Psoas muscle (tissue), 8 donors: ENCODE results near the gene KIDINS220. TPM values are rescaled to one million over a fixed set of nuclear protein-coding genes. Genes with fewer than 3 reads are reported as not detected.

ENCODE experiments used
- ATAC-seq, 4 donors: fragments of 200-7000 bp; cut with Tn5 transposase; one replicate each; pipeline ENCODE4 v1.9.1; 2020; ENCODE audit warnings: moderate library complexity in 3 of 4, mild to moderate bottlenecking in 2 of 4
- DNase-seq, 2 donors: peaks; one replicate each; pipeline ENCODE4 v3.0.0-alpha.2; 2020
- H3K27ac ChIP-seq: fragments of 200-600 bp; one replicate; pipeline ENCODE4 v1.8.0; 2022
- H3K27me3 ChIP-seq, 3 donors: fragments of 200-600 bp in 1 of 3; one replicate each; pipeline versions ENCODE4 v1.6.1 to v1.8.0; 2013 to 2022; ENCODE audit warnings: low read length in 2 of 3, mild to moderate bottlenecking in 2 of 3, moderate library complexity in 1 of 3; ENCODE audit not compliant: insufficient read depth in 3 of 3
- H3K36me3 ChIP-seq, 2 donors: fragments of 200-600 bp in 1 of 2; one replicate each; pipeline versions ENCODE4 v1.6.1 to v1.8.0; 2013 to 2022; ENCODE audit warnings: low read depth in 1 of 2, mild to moderate bottlenecking in 1 of 2, moderate library complexity in 1 of 2; ENCODE audit not compliant: insufficient read depth in 1 of 2
- H3K4me1 ChIP-seq: fragments of 200-600 bp; one replicate; pipeline ENCODE4 v1.8.0; 2022
- H3K4me3 ChIP-seq: fragments of 200-600 bp; one replicate; pipeline ENCODE4 v1.8.0; 2022; ENCODE audit warnings: mild to moderate bottlenecking
- H3K9me3 ChIP-seq: fragments of 200-600 bp; one replicate; pipeline ENCODE4 v1.8.0; 2022
- WGBS, 3 donors: extraction: QIAGEN DNeasy Blood & Tissue Kit; methylation state at CpG; one replicate each; pipeline versions ENCODE4 v1.1.6 to v1.1.7; 2013; 5-methylcytosine and 5-hydroxymethylcytosine counted together
- intact Hi-C, 2 donors: fragments of 100-400 bp; cut with DNase I; formaldehyde crosslinking; loops; one replicate each; pipeline versions ENCODE4 v1.11.0 to v1.14.2; 2022
- polyA plus RNA-seq, 3 donors: library from polyadenylated mRNA; stranded (reverse); fragments of 200-250 nt; gene quantifications; one replicate each; pipeline ENCODE4 v1.2.3, GENCODE V29; 2013
- total RNA-seq, 4 donors: library from RNA; stranded (reverse); fragmentation: NEBNext Ultra II Directional in 2 of 4; extraction: Animal tissue kit (Norgen Biotek cat#: 25700) in 2 of 4; gene quantifications; one replicate each; pipeline versions ENCODE4 v1.2.1 to v1.2.4, GENCODE V29; 2021 to 2023
- TF ChIP-seq, protein P1 (sequence below): fragments of 200-600 bp; IDR thresholded peaks from one replicate; pipeline ENCODE4 v1.8.0; 2022; ENCODE audit warnings: antibody characterized with exemption
- donor health status: healthy with polysubstance abuse.
- donor health status: DM: no; HTN: no; CAD: no; lungs with moderate emphysema.
- donor health status: Bipolar disorder and iron deficiency.
- donor health status: healthy.
- donor health status: DM: yes; HTN: yes; CAD: no.
- donor health status: DM: no; HTN: no; CAD: no.
- donor health status: DM: no; HTN: no; CAD: no.
- donor health status: DM: yes; HTN: yes; CAD: no.

The KIDINS220 gene
- total and polyA plus RNA-seq, 7 donors: 7.5 to 52.0 (median 40.4) TPM

DNA sequence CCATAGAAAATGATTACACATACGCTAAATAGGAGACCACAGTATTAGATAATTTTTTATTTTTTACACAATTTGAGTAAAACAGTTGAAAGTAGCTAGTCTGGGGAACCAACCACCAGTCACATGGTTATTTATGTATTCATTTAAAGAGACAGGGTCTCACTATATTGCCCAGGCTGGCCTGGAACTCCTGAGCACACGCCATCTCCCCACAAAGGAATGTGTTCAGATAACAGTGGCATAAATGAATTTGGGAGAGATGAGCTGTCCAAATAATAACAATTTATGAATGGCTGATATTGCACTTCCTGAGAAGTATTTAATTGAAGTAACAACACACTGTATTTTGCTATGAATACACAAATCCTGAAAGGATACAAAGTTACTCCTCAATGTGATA is 39.7 kb downstream of the KIDINS220 start:
- Histone ChIP-seq H3K9me3 (no peaks in the 10 kb centered on the region), H3K36me3 (peaks cover 0 to 88% of the 10 kb centered on the region in 2 donors), H3K4me1 (peaks cover 21% of the 10 kb centered on the region), H3K27me3 (no peaks in the 10 kb centered on the region), H3K27ac (peak overlapping the region; percentile 91), H3K4me3 (no peak overlapping the region)
- intact Hi-C loops: no loop called here
- 96 to 100% (median 98%) methylated on average over 2 of the region's 2 CpGs for WGBS, 3 donors
- DNase-seq: no peak
- no peak for ATAC-seq
- TF ChIP-seq, protein P1, sequence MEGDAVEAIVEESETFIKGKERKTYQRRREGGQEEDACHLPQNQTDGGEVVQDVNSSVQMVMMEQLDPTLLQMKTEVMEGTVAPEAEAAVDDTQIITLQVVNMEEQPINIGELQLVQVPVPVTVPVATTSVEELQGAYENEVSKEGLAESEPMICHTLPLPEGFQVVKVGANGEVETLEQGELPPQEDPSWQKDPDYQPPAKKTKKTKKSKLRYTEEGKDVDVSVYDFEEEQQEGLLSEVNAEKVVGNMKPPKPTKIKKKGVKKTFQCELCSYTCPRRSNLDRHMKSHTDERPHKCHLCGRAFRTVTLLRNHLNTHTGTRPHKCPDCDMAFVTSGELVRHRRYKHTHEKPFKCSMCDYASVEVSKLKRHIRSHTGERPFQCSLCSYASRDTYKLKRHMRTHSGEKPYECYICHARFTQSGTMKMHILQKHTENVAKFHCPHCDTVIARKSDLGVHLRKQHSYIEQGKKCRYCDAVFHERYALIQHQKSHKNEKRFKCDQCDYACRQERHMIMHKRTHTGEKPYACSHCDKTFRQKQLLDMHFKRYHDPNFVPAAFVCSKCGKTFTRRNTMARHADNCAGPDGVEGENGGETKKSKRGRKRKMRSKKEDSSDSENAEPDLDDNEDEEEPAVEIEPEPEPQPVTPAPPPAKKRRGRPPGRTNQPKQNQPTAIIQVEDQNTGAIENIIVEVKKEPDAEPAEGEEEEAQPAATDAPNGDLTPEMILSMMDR: no peak

DNA sequence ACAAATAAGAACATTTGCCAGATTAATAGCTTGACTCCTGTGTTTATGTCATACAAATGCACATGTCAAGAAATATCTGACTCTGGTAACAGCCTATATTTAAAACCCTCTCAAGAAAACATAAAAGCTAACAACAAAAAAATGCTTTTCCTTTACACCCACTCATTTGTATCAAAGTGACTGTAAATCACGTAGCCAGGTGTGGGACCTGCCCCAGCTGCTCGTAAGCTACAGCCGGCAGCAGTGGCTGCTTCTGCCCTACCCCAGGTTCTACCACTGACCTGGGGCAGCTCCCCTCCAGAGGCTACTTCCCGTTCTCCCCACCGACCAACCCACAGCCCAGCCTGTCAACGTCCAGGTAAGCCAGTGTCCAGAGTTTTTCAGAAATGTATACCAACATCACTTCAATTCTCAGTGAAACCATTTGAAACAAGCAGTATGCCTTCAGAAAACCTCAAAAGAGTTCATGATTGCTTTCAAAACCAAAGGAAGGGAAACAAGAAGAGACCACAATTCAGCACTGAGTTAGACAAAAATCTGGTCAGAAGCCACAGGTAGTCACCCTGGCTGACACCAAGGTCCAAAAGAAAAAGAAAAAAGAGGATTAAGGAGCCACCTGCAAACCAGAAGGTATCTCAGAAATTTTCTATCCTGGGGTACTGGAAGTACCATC is 40.4 kb downstream of the KIDINS220 start:
- peak overlapping the region; percentile 91 for H3K27ac ChIP-seq
- H3K27me3 ChIP-seq: no peaks in the 10 kb centered on the region
- intact Hi-C loops: no loop called here
- no peak for ATAC-seq
- TF ChIP-seq, protein P1: no peak
- H3K9me3 ChIP-seq: no peaks in the 10 kb centered on the region
- 83 to 90% (median 84%) methylated on average over 6 of the region's 6 CpGs for WGBS, 3 donors
- H3K4me1 ChIP-seq: peaks cover 21% of the 10 kb centered on the region
- no peak overlapping the region for H3K4me3 ChIP-seq
- DNase-seq: no peak
- H3K36me3 ChIP-seq: peaks cover 0 to 87% of the 10 kb centered on the region in 2 donors

DNA sequence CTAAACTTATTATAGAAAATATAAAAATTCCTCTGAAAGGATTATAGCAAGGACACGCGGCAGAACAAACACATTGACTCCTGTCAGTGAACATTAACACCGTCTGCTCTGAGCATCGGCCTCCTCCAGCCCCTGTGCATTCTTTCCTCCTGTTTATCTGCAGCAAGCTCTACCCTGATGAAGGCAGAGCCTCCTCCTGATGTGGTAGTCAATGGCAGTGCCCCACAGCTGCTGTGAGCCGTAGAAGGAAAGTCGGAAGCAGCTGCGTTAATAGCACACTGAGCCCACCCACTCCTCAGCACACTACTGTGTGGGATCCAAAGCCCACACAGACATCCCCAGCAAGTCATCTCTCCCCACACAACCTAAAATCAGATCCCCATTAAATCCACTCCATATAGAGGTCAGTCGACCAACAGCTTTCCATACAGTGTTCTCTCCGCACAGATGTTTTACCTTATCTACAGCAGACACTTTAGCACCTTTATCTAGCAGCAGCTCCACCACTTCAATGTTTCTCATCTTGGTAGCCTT is 41.0 kb downstream of the KIDINS220 start:
- H3K4me1 ChIP-seq: peaks cover 21% of the 10 kb centered on the region
- H3K27me3 ChIP-seq: no peaks in the 10 kb centered on the region
- intact Hi-C loops: no loop called here
- 81 to 88% (median 82%) methylated on average over 9 of the region's 9 CpGs for WGBS, 3 donors
- DNase-seq (no peak), ATAC-seq (no peak)
- H3K36me3 ChIP-seq: peaks cover 0 to 87% of the 10 kb centered on the region in 2 donors
- no peak overlapping the region for H3K4me3 ChIP-seq
- TF ChIP-seq, protein P1: no peak
- peak overlapping the region; percentile 91 for H3K27ac ChIP-seq
- no peaks in the 10 kb centered on the region for H3K9me3 ChIP-seq

DNA sequence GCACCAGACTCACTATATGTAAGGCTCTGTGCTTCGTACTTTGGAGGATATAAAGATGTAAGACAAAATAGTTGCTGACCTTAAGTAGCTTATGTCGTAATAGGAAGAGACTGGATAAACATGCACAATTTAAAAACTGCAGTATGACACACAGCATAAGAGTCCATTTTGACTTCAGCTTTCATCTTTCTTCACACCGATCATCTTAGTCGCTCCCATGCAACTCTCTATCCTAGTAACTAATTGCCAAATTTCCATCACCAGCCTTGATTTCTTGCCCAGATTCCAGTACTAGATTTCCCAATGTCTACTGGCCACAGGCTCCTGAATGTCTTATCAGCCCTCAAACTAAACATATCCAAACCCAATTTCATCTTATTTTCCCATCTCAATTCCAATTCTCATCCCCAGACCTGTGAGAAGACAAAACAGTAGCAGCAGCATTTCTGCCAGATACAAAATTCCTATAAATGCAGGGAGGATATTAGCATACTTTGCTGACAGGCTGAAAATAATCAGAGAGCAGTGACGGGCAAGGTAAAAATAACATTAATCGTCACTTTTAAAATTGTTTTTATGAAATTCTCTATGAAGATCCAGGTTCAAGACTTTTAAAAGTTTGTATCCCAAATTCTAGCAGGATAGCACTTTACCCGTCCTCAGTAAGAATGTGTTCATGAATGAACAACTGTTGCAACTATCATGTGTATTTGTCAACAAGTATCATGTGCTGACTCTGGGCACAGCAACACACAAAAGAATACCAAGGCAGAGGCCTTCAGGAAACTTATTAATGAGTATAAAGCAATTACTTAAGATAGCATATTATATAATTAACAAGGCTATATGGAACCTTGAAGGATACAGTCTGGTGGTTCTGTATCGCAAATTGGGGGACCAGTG is 42.2 kb downstream of the KIDINS220 start:
- H3K4me3 ChIP-seq: peak overlapping the region; percentile 23
- no peaks in the 10 kb centered on the region for H3K27me3 ChIP-seq
- H3K4me1 ChIP-seq: peaks cover 21% of the 10 kb centered on the region
- H3K36me3 ChIP-seq: peaks cover 0 to 87% of the 10 kb centered on the region in 2 donors
- TF ChIP-seq, protein P1: no peak
- peak overlapping the region; percentile 91 for H3K27ac ChIP-seq
- no peaks in the 10 kb centered on the region for H3K9me3 ChIP-seq
- 44 to 60% (median 50%) methylated on average over 8 of the region's 8 CpGs for WGBS, 3 donors
- ATAC-seq (peak; percentile 95 to 99 (median 98)), DNase-seq (no peak)
- intact Hi-C loops: no loop called here
